GM23338 (cell line): ENCODE measurements around the gene EEF1E1.

Experiments used
- EZH2 ChIP-seq: fragments of 200-600 bp; sonication (generic); IDR thresholded peaks from one replicate; pipeline ENCODE4 v1.8.0; 2017; ENCODE audit warnings: antibody characterized with exemption, mild to moderate bottlenecking, low read depth; ENCODE audit not compliant: unreplicated experiment
- EZH2phosphoT487 ChIP-seq: fragments of 200-600 bp; sonication (generic); IDR thresholded peaks from one replicate; pipeline ENCODE4 v1.8.1; 2018; ENCODE audit warnings: antibody characterized with exemption; ENCODE audit not compliant: unreplicated experiment
- JUNB ChIP-seq: IDR thresholded peaks from one replicate; pipeline ENCODE4 v1.6.1; 2016; ENCODE audit warnings: antibody characterized with exemption; ENCODE audit not compliant: unreplicated experiment
- NANOG ChIP-seq: IDR thresholded peaks from 2 replicates; pipeline ENCODE4 v1.6.1; 2016; ENCODE audit warnings: antibody characterized with exemption, borderline replicate concordance
- POLR2AphosphoS5 ChIP-seq: IDR thresholded peaks from 2 replicates; pipeline ENCODE4 v1.6.1; 2016; ENCODE audit warnings: antibody characterized with exemption, low read depth
- STAT1 ChIP-seq: IDR thresholded peaks from one replicate; pipeline ENCODE4 v1.6.1; 2016; ENCODE audit warnings: antibody characterized with exemption; ENCODE audit not compliant: unreplicated experiment
- ZNF114 ChIP-seq: fragments of 250-450 bp; sonication (Bioruptor Pico); IDR thresholded peaks from 2 replicates; pipeline ENCODE4 v1.5.0; 2020; ENCODE audit warnings: mild to moderate bottlenecking, moderate library complexity
- TF ChIP-seq, protein P1 (sequence below), 2 experiments: fragments of 200-600 bp in 1 of 2; sonication (generic) in 1 of 2; conservative IDR thresholded peaks; 2 replicates each; pipeline versions ENCODE4 v1.5.1 to v1.6.1; 2016 to 2017; ENCODE audit warnings: antibody characterized with exemption in 2 of 2, low read depth in 2 of 2, mild to moderate bottlenecking in 2 of 2, moderate library complexity in 1 of 2

GRCh38 chr6:8085053-8085511, 17.3 kb downstream of the EEF1E1 start:
- TF ChIP-seq, protein P1, sequence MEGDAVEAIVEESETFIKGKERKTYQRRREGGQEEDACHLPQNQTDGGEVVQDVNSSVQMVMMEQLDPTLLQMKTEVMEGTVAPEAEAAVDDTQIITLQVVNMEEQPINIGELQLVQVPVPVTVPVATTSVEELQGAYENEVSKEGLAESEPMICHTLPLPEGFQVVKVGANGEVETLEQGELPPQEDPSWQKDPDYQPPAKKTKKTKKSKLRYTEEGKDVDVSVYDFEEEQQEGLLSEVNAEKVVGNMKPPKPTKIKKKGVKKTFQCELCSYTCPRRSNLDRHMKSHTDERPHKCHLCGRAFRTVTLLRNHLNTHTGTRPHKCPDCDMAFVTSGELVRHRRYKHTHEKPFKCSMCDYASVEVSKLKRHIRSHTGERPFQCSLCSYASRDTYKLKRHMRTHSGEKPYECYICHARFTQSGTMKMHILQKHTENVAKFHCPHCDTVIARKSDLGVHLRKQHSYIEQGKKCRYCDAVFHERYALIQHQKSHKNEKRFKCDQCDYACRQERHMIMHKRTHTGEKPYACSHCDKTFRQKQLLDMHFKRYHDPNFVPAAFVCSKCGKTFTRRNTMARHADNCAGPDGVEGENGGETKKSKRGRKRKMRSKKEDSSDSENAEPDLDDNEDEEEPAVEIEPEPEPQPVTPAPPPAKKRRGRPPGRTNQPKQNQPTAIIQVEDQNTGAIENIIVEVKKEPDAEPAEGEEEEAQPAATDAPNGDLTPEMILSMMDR (conservative IDR thresholded peaks at IDR 0.05; ENCODE audit: low read depth in 2 of 2), result no peak
- no peak for TF ChIP-seq POLR2AphosphoS5
- TF ChIP-seq EZH2, result no peak
- no peak for TF ChIP-seq JUNB
- TF ChIP-seq NANOG, result no peak
- TF ChIP-seq EZH2phosphoT487, result no peak
- TF ChIP-seq ZNF114 (CRISPR knock-in tag), result no peak
- TF ChIP-seq STAT1, result no peak
